BE2C (cell line): ENCODE measurements around the gene LIN28A.

Experiments used
- DNase-seq: peaks from one replicate; pipeline ENCODE4 v3.0.0-alpha.2; 2020
- H3K27me3 ChIP-seq: fragments of 250-450 bp; sonication (Bioruptor Pico); 2 replicates; pipeline ENCODE4 v1.5.1; 2020; ENCODE audit warnings: mild to moderate bottlenecking
- H3K36me3 ChIP-seq: fragments of 250-450 bp; sonication (Bioruptor Pico); 2 replicates; pipeline ENCODE4 v1.5.1; 2020; ENCODE audit warnings: mild to moderate bottlenecking
- H3K4me1 ChIP-seq: fragments of 250-450 bp; sonication (Bioruptor Pico); 2 replicates; pipeline ENCODE4 v1.5.1; 2020
- H3K4me3 ChIP-seq: 2 replicates; pipeline ENCODE4 v1.5.1; 2011; ENCODE audit warnings: low read depth, low read length
- H3K9me3 ChIP-seq: fragments of 250-450 bp; sonication (Bioruptor Pico); 2 replicates; pipeline ENCODE4 v1.5.1; 2020
- CTCF ChIP-seq: IDR thresholded peaks from 2 replicates; pipeline ENCODE4 v1.5.1; 2012; ENCODE audit warnings: mild to moderate bottlenecking, low read depth, low read length

Gene LIN28A

GRCh38 chr1:26472320-26472900, 61.8 kb downstream of the LIN28A start, which contains the start of gene HMGN2:
Gene HMGN2 (plus strand): TSS chr1:26472440. CDS start chr1:26472613, 173 bp downstream.
- TF ChIP-seq CTCF = no peak
- Histone ChIP-seq H3K9me3 (no peaks in the 10 kb centered on the region), H3K27me3 (no peaks in the 10 kb centered on the region), H3K4me3 (peak within 1 kb of the TSS; percentile 88), H3K36me3 (peaks cover 38% of the 10 kb centered on the region), H3K4me1 (no peaks in the 10 kb centered on the region)
- peak; percentile 87 for DNase-seq

DNA sequence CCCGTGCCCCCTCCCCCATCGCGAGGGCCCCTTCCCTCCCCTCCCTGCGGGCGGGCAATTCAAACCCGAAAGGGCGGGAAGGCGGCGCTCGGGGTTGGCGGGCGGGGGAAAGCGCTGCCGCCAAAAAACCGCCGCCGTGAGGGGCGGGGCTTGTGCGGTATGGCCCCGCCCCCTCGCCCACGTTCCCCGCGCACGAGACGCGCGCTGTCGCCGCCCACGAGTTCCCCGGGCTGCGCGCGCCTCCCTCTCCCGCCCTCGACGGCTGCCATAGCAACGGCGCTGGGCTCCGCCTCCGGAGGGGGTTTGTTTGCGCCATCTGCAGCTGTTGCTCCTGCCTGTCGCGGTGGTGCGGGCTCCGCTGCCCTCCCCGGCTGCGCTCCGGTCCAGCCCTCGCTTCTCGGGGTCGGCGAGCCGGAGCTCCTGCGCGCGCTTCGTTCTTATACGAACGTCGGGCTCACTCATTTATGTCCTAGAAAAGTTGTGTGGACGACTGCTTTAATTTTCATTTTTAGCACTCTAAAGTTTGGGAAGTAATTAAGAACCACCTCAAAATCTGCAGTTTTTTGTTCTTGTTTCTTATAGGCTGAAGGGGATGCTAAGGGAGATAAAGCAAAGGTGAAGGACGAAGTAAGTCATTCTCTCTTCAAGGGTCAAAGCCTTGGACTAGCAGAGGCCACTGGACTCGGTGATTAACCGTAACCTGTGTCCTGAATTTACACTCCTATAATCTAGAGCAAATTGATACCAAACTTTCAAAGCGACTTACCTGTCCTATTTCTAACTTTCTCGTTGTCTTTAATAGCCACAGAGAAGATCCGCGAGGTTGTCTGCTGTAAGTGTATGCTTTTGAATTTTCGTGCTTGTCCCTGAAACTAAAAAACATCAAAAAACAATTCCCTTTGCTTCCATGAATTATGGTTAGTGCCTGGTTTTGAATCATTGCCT, 62.6 kb downstream of the LIN28A start:
- peak; percentile 86 for DNase-seq
- Histone ChIP-seq H3K4me1 (no peaks in the 10 kb centered on the region), H3K36me3 (peaks cover 42% of the 10 kb centered on the region), H3K4me3 (peak overlapping the region; percentile 88), H3K9me3 (no peaks in the 10 kb centered on the region), H3K27me3 (no peaks in the 10 kb centered on the region)
- TF ChIP-seq CTCF = no peak

- TF ChIP-seq CTCF = no peak
- Histone ChIP-seq H3K4me3 (no peak overlapping the region), H3K27me3 (no peaks in the 10 kb centered on the region), H3K9me3 (no peaks in the 10 kb centered on the region), H3K4me1 (no peaks in the 10 kb centered on the region), H3K36me3 (peaks cover 47% of the 10 kb centered on the region)
- no peak for DNase-seq
These were observed 64.2 kb downstream of the LIN28A start for GRCh38 chr1:26474818-26475217.

- H3K36me3 ChIP-seq = peaks cover 47% of the 10 kb centered on the region
- H3K4me3 ChIP-seq = no peak overlapping the region
- H3K27me3 ChIP-seq = no peaks in the 10 kb centered on the region
- H3K9me3 ChIP-seq = no peaks in the 10 kb centered on the region
- TF ChIP-seq CTCF = no peak
- DNase-seq = no peak
- H3K4me1 ChIP-seq = no peaks in the 10 kb centered on the region
These were observed 65.4 kb downstream of the LIN28A start for GRCh38 chr1:26475989-26476388.

DNA sequence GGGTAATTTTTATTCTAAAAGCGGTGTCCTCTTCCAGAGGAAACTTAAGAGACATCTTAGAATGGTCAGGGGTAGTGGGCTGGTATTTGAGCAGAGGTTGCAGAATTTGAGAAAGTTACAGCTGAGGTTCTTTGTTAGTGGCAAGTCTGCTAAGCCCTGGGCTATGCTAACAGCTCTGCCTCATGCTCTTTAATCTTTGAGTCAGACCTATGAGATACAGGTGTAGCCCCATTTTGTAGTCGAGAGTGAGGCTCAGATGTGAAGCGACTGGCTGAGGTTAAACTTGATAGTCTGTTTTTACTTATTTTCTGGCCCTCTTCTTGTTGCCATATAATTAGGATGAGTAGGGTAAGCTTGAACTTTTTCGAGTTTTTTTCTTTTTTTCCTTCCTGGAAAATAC, 66.3 kb downstream of the LIN28A start:
- H3K4me3 ChIP-seq = no peak overlapping the region
- peaks cover 47% of the 10 kb centered on the region for H3K36me3 ChIP-seq
- H3K4me1 ChIP-seq = no peaks in the 10 kb centered on the region
- no peak for DNase-seq
- TF ChIP-seq CTCF = no peak
- H3K27me3 ChIP-seq = no peaks in the 10 kb centered on the region
- H3K9me3 ChIP-seq = no peaks in the 10 kb centered on the region
